Stimulated activated CD4-positive, alpha-beta T cell treated with anti-CD3 and anti-CD28 coated beads, Interleukin-12 subunit alpha, Interleukin-12 subunit beta, amount 100 ng/mL, for 4 hours (primary cell): ENCODE results near the gene NELFB.
"Not testable (repeated sequence)": the region's sequence is repeated elsewhere in the genome, so short reads cannot be mapped to it uniquely, and the experiment has no call there.

ENCODE experiments used
- DNase-seq: peaks from one replicate; pipeline ENCODE4 v3.0.0-alpha.2; 2020

NELFB gene

DNA sequence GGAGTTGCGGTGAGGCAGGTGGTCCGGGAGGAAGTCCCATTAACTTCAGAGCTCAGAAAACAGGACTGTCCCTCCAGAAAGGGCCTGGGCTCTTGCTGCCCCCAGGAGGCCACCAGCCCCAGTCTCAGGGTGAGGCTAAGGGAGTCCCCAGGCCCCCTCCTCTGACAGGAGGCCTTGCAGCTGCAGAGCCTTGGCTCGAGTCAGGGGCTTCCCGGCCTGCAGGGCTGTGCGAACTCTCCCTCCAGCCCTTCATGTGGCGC is 7.3 kb upstream of the NELFB start:
- no peak for DNase-seq

DNA sequence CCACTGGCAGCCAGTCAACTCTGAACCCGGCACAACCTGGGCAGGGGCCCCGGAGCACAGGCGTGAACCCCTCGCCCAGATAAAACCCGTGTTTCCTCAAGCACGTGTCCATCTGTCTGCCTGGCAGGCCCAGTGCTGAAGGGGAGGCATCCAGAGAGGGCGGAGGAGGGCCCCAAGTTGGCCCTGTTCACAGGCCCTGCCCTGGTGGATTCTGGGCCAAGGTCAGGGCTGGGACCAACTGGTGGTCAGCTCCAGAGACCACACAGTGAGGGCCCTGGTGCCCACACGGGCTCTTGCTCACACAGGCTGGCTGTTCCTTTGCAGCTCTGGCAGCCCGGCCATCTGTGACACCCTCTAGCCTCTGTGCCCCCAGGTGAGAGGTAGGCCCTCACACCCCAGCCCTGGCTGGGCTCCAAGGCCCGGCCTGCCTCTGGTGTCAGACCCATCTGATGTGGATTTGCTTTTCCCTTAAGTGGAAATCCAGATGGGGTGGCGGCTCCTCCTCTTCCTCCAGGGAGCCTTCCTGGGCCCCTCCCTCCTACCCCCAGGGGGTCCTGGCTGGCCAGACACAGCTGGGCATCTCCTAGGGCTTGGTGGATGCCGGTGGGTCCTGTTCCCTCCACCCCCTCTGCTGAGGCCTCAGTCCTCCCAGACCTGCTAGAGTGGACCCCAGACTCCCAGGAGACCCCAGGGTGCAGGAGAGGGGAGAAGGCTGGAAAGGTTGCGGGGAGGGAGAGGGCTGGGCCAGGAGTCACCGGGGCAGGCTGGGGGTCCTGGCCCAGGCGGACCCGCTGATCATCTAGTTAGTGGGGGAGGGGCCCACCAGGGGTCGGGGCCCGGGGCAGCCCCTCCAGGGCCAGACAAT is 4.6 kb upstream of the NELFB start:
- no peak for DNase-seq

DNA sequence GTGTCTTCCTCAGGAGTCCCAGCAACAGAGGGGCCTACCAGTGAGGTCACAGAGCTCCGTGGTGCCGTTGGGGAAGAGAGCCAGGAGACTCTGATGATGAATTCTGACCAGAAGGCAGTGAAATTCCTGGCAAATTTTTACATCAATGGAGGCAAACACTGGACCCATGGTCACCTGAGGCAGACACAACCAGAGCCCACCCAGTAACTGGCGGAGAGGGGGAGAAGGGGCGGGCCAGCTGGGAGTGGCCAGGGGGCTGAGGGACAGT is 4.0 kb upstream of the NELFB start, which contains the start of gene STPG3:
STPG3 (plus strand) TSS at position 93 of the 268 bp plus-strand sequence; CDS start at position 94, 1 bp downstream.
- DNase-seq = no peak

DNA sequence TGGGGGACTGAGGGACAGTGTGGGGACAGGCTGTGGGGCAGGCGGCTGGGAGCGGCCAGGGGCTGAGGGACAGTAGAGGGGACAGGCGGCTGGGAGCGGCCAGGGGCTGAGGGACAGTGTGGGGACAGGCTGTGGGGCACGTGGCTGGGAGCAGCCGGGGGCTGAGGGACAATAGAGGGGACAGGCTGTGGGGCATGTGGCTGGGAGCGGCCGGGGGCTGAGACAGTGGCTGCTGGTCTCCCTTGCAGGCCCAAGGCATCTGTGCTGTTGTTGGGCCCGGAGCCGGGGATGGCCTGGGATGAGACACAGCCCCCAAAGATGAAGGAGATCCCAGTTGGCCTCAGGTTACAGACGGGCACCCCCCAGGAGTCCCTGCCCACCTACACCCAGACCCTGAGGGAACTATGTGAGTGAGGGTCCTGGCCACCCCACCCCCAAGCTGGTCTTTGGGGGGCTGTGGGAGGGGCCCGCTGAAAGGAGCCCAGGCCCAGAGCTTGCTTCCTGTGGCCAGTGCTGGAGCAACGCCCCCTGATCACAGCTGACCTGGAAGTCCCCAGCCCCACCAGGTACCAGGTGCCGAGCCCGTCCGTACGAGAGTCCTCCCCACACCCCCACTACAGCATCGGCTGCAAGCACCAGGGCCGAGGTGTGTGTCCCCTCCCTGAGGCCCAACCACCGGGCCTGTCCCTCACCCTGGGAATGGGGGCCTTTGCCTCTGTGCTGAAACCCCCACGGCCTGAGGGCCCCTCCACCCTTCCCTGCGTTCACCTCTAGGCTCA is 3.4 kb upstream of the NELFB start:
- no peak for DNase-seq

DNA sequence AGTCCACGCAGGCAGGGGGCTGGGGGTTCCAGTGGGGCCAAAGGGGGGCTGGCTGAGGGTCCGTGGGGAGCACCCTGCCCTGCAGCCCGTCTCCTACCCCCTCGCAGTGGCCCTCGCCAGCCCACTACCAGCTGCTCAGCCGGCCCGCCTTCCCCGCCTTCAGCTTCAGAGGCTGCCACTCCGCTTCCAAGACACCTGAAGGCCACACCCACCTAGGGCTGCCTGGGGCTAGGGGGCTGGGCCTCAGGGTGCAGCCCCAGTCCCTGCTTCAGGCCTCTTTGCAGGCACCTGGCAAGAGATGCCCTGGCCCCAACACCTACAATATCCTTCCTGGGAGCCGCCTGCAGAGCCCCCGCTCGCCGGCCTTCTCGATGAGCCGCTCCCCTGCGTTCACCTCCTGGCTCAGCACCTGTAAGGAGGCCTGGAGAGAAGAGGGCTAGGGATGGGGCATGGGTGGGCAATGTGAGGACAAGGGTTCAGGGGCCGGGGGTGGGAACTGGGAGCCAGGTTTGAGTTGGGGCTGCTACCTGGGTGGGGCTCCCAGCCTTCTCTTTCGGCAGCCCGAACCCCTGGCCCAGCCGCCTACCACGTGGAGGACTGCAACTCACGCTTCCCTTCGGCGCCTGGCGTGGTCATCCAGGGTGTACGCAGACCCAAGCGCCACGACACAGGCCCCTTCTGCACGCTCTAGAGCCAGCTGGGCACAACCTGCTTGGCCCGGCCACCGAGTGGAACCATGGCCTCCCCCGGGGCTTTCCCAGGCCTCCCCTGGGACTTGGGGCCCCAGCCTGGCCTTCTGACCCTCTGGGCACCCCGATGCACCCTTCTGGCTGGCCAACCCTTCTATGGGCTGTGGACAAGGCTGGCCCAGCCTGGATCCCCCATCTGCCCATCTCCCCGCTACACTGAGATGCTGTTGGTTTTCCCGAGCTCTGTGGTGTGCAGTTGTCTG is 2.3 kb upstream of the NELFB start:
- DNase-seq = no peak

DNA sequence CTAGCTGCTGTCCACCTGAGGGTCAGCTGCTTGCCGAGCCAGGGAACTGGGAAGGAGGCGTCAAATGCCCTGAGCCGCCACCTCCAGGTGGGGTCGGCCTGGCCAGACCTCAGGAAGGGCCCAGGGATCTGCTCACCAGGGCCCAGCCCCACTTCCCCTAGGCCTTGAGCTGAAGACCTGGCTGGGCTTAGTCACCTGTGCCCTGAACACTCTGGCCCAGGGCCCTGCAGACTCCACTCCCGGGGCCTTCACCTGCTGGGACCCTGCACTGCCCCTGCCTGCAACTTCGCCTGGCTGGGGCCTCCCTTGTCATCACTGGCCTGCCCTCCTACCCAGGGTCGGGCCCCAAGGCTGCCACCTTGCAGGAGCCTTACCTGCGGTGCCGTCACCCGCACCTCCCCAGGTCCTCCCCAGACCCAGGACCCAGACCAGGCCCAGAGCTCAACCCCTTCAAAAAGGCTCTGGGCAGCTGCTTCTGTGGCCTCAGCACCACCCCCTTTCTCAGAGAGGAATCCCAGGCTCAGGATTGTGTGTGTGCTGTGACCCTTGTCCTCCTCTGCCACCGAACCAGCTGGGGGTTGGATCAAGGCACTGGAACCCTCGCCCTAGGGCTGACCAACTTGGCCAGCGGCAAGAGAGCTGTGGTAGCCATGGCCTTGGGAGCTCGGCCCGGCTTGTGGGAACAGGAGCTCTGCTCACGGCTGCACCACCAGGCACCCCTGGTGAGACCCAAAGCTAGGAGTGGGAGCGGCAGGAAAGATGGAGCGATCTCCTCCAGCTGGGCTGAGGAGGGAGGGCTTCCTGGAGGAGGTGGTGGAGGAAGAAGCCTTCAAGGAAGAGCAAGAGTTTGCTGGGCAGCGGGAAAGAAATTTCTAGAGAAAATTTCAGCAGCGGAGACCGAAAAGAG is 1.2 kb upstream of the NELFB start:
- DNase-seq = no peak

DNA sequence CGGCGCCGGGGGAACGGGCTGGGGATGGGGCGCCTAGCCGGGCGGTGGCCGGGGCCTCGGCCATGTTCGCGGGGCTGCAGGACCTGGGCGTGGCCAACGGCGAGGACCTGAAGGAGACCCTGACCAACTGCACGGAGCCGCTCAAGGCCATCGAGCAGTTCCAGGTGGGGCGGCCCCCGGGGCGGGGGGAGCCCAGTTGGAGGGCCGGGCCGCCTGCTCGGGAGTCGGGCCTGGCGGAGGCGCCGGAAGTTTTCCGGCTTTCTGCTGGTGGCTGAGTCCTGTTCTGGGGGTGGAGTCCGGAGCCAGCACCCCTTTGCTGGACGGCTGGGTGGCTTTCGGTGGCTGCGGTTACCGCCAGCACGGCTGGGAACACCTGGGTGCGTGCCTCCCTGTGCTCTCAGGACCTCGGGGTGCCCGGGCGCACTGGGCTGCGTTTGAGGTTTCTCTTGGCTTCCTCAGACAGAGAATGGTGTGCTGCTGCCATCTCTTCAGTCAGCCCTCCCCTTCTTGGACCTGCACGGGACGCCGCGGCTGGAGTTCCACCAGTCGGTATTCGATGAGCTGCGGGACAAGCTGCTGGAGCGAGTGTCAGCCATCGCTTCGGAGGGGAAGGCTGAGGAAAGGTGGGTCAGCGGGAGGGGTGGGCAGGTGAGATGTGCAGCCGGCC is 454 bp downstream of the NELFB start:
- DNase-seq = no peak

DNA sequence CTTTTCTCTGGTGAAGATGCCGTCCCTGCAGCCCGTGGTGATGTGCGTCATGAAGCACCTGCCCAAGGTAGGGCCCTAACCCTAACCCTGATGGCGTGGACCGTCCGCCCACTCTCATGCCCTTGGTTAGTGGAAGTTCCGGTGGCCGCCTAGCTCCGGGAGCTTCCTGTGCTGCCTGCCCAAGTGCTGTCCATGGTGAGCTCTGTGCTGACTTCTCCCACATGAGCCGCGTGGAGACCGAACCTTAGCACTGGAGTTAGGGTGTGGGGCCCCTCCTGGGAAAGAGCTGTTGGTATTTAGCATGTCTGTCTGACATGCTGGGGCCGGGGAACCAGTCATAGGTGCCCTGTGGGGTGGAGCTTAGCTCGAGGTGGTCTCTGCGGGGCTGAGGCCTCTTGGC is 1.2 kb downstream of the NELFB start:
- no peak for DNase-seq

DNA sequence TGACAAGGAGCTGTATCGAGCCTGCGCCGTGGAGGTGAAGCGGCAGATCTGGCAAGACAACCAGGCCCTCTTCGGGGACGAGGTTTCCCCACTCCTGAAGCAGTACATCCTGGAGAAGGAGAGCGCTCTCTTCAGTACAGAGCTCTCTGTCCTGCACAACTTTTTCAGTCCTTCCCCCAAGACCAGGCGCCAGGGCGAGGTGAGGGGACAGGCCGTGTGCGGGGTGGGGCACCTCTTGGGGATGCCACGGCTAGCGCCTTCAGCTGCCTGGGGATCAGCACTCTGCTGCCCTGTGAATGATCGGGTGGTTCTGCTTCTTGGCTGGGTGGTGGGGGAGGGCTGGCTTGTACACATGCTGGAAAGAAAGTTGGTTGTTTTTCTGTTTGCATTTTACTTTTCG is 1.7 kb downstream of the NELFB start:
- DNase-seq = no peak

DNA sequence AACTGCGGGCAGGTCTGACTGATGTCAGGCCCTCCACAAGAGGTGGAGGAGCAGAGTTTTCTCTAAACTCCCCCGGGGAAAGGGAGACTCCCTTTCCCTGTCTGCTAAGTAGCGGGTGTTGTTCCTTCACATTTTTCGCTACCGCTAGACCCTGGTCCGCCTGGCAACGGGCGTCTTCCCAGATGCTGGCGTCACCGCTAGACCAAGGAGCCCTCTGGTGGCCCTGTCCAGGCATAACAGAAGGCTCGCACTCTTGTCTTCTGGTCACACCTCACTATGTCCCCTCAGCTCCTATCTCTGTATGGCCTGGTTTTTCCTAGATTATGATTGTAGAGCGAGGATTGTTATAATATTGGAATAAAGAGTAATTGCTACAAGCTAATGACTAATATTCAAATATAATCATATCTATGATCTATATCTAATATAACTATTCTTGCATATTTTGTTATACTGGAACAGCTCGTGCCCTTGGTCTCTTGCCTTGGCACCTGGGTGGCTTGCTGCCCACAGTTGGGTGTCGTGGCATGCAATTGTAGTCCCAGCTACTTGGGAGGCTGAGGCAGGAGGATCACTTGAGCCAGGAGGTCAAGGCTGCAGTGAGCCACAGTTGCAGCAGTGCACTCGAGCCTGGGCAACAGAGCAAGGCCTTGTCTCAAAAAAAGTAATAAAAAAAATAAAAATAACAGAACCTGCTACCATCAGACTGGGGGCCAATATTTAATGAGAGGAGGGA is 7.2 kb downstream of the NELFB start:
- DNase-seq = not testable (repeated sequence)

DNA sequence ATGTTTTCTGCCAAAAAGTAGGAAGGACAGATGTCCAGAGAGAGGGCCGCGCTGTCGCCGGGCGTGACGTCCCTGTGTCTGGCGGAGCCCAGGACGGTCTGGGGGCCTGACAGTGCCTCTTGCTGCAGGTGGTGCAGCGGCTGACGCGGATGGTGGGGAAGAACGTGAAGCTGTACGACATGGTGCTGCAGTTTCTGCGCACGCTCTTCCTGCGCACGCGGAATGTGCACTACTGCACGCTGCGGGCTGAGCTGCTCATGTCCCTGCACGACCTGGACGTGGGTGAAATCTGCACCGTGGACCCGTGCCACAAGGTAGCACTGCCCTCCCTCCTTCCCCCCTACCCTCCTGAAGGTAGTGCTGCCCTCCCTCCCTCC is 7.8 kb downstream of the NELFB start:
- no peak for DNase-seq

DNA sequence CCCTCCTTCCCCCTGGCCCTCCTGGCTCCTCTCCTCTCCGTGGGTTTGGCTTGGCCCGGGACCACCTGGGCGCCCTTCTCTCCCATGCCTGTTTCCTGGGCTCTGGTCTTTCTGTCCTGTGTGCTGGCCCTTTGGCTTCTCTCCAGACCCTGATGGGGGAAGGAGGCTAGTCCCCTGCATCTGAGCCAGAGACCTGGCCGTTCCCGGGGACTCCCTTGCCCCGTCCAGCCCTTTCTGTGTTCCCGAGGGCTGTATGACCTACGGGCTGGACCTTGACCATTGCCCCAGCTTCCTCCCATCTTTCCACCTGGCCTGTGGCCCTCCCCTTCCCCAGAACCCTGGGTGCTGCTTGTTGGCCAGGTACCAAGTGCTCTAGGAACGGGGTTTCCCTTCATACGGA is 8.4 kb downstream of the NELFB start:
- DNase-seq = no peak

DNA sequence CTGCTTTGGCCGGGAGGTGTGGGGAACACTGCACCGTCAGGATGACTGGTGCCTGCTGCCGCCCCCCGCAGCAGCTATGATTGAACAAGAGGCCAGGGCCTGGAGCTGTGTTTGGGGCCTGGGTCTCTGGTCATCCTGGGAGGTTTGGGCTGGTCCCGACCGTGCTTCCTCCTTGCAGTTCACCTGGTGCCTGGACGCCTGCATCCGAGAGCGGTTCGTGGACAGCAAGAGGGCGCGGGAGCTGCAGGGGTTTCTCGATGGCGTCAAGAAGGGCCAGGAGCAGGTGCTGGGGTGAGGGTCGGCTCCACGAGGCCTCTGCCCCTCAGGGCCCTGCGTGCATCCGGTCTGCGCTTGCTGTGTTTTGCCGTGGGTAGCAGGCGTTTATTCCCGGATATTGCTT is 8.9 kb downstream of the NELFB start:
- DNase-seq = no peak

DNA sequence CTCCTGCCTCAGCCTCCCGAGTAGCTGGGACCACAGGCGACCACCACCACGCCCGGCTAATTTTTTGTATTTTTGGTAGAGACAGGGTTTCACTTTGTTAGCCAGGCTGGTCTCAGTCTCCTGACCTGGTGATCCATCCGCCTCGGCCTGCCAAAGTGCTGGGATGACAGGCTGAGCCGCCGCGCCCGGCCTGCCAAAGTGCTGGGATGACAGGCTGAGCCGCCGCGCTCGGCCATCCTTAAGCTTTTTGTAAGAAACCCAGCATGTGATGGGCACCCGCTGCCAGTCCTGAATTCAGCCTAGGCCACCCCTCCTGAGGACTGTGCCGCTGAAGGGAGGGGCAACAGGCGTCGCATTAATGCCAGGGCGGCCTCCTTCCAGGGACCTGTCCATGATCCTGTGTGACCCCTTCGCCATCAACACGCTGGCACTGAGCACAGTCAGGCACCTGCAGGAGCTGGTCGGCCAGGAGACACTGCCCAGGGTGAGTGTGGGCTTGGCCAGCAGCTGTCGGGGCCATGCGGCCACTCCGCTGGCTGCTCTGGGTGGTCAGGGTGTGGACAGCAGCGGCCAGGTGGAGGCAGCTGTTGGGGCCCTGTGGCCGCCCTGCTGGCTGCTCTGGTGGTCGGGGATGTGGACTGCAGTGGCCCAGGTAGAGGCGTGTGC is 10.5 kb downstream of the NELFB start:
- DNase-seq = no peak

DNA sequence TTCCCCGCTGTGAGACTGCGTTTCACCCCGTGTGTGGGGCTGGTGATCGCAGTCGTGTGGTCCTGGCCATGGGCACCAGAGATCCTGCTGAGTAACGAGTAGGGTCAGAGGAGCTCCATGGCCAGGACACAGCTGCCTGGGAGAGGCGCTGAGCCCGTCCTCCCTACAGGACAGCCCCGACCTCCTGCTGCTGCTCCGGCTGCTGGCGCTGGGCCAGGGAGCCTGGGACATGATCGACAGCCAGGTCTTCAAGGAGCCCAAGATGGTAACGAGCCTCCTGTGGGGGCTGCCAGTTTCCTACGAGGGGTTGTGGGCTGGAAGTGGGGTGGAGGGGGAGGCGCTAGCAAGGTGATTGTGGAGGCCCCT is 11.0 kb downstream of the NELFB start:
- DNase-seq = no peak

DNA sequence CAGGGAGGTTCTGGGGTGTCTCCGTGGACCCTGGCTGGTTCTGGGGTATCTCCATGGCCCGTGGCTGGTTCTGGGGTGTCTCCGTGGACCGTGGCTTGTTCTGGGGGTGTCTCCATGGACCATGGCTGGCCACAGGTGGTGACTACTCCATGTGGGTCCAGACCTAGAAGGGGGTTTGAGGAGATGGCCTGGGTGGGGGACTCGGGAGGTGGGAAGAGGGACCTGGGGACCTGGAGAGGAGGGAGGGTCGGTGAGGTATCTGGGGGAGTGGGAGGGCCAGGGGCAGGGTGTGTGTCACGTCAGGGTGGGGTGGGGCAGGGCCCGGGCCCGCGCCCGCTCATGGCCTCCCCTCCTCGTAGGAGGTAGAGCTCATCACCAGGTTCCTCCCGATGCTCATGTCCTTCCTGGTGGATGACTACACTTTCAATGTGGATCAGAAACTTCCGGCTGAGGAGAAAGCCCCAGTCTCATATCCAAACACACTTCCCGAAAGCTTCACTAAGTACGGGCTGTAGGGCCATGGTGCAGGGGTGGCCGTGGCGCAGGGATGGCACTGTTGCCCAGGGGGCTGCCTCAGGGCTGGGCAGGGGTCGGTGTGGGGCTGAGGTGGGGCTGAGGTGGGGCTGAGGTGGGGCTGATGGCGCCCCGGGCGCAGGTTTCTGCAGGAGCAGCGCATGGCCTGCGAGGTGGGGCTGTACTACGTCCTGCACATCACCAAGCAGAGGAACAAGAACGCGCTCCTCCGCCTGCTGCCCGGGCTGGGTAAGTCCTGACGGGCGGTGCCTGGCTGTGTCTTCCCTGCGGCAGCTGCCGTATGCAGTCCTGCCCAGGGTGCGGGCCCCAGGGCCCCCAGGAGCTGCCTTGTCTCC is 11.7 kb downstream of the NELFB start:
- DNase-seq = no peak

DNA sequence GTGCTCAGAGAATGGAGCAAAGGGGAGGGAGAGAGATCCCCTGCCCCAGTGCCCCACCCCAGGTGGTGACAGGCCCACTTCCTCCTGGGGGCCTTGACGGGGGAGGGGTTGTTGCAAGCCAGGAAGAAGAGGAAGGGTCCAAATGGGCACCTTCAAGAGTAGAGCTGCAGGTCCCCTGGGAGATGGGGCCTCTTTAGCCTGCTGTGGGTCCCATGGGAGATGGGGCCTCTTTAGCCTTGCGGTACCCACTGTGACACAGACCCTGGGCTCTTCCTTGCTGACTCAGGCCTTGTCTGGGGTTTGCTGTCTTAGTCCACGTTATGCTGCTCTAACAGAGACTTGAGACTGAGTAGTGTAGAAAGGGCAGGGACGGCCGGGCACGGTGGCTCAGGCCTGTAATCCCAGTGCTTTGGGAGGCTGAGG is 12.8 kb downstream of the NELFB start:
- no peak for DNase-seq

DNA sequence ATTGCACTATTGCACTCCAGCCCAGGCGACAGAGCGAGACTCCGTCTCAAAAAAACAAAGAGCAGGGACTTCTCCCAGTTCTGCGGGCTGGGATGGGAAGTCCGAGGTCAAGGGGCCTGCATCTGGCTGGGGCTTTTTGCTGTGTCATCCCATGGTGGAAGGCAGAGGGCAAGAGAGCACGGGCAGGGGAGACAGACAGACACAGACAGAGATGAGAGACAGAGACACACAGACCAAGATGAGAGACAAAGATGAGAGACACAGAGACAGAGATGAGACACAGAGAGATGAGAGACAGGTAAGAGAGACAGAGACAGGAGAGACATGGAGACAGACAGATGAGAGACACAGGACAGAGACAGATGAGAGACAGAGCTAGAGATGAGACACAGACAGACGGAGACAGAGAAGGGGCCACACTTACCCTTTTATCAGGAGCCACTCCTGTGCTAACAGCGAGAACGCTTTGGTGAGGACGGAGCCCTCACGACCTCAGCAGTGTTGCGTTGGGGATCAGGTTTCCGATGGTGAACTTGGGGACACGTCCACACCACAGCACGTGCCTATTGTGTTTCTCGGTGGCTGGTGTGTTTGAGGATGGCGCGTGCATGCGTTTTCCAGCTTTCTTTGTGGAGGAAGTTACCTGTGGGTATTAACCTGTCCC is 13.5 kb downstream of the NELFB start:
- DNase-seq = no peak

DNA sequence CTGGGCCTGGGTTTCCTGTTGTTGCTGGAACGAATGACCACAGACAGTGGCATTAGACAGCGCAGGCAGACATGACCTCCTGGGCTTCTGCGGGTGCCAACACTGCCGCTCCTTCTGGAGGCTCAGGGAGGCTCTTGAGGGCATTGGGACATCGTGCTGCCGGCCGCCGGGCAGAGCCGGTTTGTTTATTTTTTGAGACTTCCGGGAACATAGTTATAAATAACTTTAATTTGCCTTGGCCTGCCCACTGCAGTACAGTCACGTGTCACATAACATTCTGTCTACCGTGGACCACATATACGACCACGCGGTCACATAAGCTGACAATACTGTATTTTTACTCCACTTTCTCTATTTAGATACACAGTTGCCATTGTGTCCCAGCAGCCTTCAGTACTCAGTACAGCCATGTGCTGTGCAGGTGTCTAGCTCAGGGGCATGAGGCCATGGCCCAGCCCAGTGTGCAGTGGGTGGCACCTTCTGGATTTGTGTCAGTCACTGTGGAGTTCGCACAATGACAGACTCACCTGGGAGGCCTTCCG is 14.2 kb downstream of the NELFB start:
- DNase-seq = no peak
